SK-N-SH (cell line): ENCODE data around the gene CHCHD6. TPM values are rescaled to one million over a fixed set of nuclear protein-coding genes. Genes with fewer than 3 reads are reported as not detected.

Experiments
- CTCF ChIA-PET: fragments of 300-600, 350-600 bp; formaldehyde crosslinking; extraction: SDS; loops from one replicate; lab custom pipeline; 2021; lab: Yijun Ruan, JAX
- POLR2A ChIA-PET: fragments of 350-600 bp; sonication (Branson Sonifier 250); formaldehyde crosslinking; extraction: SDS; loops from one replicate; lab custom pipeline; 2020; ENCODE audit warnings: antibody characterized with exemption, inconsistent platforms; lab: Yijun Ruan, JAX
- DNase-seq: peaks from one replicate; pipeline ENCODE4 v3.0.0; 2012
- H2AFZ ChIP-seq: fragments of 200-600 bp; sonication (generic); 2 replicates; pipeline ENCODE4 v1.8.1; 2016; ENCODE audit warnings: antibody characterized with exemption, mild to moderate bottlenecking, low read depth
- H3F3A ChIP-seq: fragments of 200-600 bp; sonication (generic); replicated peaks from 2 replicates; pipeline ENCODE3; 2016; ENCODE audit warnings: antibody characterized with exemption, mild to moderate bottlenecking; ENCODE audit not compliant: insufficient read depth
- H3K27ac ChIP-seq, 2 experiments: fragments of 200-500 bp in 1 of 2; fragments of 200-600 bp in 1 of 2; sonication (Bioruptor generic) in 1 of 2; sonication (generic), shearing (Covaris generic) in 1 of 2; 2 replicates each; pipeline versions ENCODE4 v1.5.1 to v1.6.1; 2014 to 2016; ENCODE audit warnings: low read depth in 2 of 2, inconsistent platforms in 1 of 2, low read length in 1 of 2, mild to moderate bottlenecking in 1 of 2, mixed read lengths in 1 of 2
- H3K27me3 ChIP-seq: fragments of 200-600 bp; sonication (generic), shearing (Covaris generic); 2 replicates; pipeline ENCODE4 v1.6.1; 2016; ENCODE audit warnings: mixed run types; ENCODE audit not compliant: insufficient read depth
- H3K36me3 ChIP-seq, 2 experiments: fragments of 200-500 bp in 1 of 2; fragments of 200-600 bp in 1 of 2; sonication (Bioruptor generic) in 1 of 2; sonication (generic) in 1 of 2; replicated peaks in 1 of 2; 2 replicates each; pipeline versions ENCODE3 to v1.5.1; 2014 to 2016; ENCODE audit warnings: low read length in 1 of 2, mild to moderate bottlenecking in 1 of 2; ENCODE audit not compliant: insufficient read depth in 2 of 2, control insufficient read depth in 1 of 2
- H3K4me1 ChIP-seq, 2 experiments: fragments of 200-500 bp in 1 of 2; fragments of 200-600 bp in 1 of 2; sonication (Bioruptor generic) in 1 of 2; sonication (generic), shearing (Covaris generic) in 1 of 2; 2 replicates each; pipeline versions ENCODE4 v1.5.1 to v1.6.1; 2014 to 2016; ENCODE audit warnings: low read depth in 1 of 2, low read length in 1 of 2, mixed run types in 1 of 2; ENCODE audit not compliant: insufficient read depth in 2 of 2, control insufficient read depth in 1 of 2
- H3K4me2 ChIP-seq: fragments of 200-600 bp; sonication (generic), shearing (Covaris generic); 2 replicates; pipeline ENCODE4 v1.6.1; 2017; ENCODE audit warnings: mixed run types
- H3K4me3 ChIP-seq, 2 experiments: fragments of 200-500 bp in 1 of 2; fragments of 200-600 bp in 1 of 2; sonication (Bioruptor generic) in 1 of 2; sonication (generic), shearing (Covaris generic) in 1 of 2; 2 replicates each; pipeline versions ENCODE4 v1.5.1 to v1.8.1; 2014 to 2016; ENCODE audit warnings: low read depth in 2 of 2, inconsistent platforms in 1 of 2, low read length in 1 of 2, mild to moderate bottlenecking in 1 of 2, mixed read lengths in 1 of 2, moderate library complexity in 1 of 2
- H3K79me2 ChIP-seq: fragments of 200-600 bp; sonication (generic); 2 replicates; pipeline ENCODE4 v1.8.1; 2017; ENCODE audit warnings: mild to moderate bottlenecking; ENCODE audit not compliant: insufficient read depth
- H3K9ac ChIP-seq: fragments of 200-600 bp; sonication (generic); 2 replicates; pipeline ENCODE4 v1.6.1; 2017; ENCODE audit warnings: mixed run types
- H3K9me2 ChIP-seq: fragments of 200-600 bp; sonication (generic); 2 replicates; pipeline ENCODE4 v1.6.1; 2017; ENCODE audit warnings: mixed run types
- H3K9me3 ChIP-seq: fragments of 200-600 bp; sonication (generic); 2 replicates; pipeline ENCODE4 v1.6.1; 2017; ENCODE audit warnings: mixed run types, mild to moderate bottlenecking, moderate library complexity
- H4K20me1 ChIP-seq: fragments of 200-600 bp; sonication (generic); 2 replicates; pipeline ENCODE4 v1.6.1; 2017; ENCODE audit warnings: mild to moderate bottlenecking, mixed run types; ENCODE audit not compliant: insufficient read depth
- CHD2 ChIP-seq: fragments of 150-350 bp; IDR thresholded peaks from 2 replicates; pipeline ENCODE4 v1.6.1; 2018; ENCODE audit warnings: low read length; ENCODE audit not compliant: partially characterized antibody
- ELF1 ChIP-seq: IDR thresholded peaks from 2 replicates; pipeline ENCODE4 v1.4.0; 2012
- FOSL2 ChIP-seq: IDR thresholded peaks from 2 replicates; pipeline ENCODE4 v1.4.0; 2012; ENCODE audit warnings: low read depth, mild to moderate bottlenecking, moderate library complexity, borderline replicate concordance
- JUND ChIP-seq: IDR thresholded peaks from 2 replicates; pipeline ENCODE4 v1.4.0; 2012
- MXI1 ChIP-seq: IDR thresholded peaks from 2 replicates; pipeline ENCODE4 v1.6.1; 2012; ENCODE audit warnings: mild to moderate bottlenecking, low read depth, low read length, improper control_type of control experiment
- NRF1 ChIP-seq: IDR thresholded peaks from 2 replicates; pipeline ENCODE4 v1.6.1; 2012; ENCODE audit warnings: low read depth, mild to moderate bottlenecking, low read length
- POLR2AphosphoS5 ChIP-seq: IDR thresholded peaks from 2 replicates; pipeline ENCODE4 v1.6.1; 2012; ENCODE audit warnings: low read depth, low read length
- RFX5 ChIP-seq: IDR thresholded peaks from 2 replicates; pipeline ENCODE4 v1.6.1; 2012; ENCODE audit warnings: mild to moderate bottlenecking, improper control_type of control experiment, low read length
- TCF12 ChIP-seq: IDR thresholded peaks from 2 replicates; pipeline ENCODE4 v1.4.0; 2012
- TEAD4 ChIP-seq: IDR thresholded peaks from 2 replicates; pipeline ENCODE4 v1.4.0; 2012; ENCODE audit warnings: mild to moderate bottlenecking, borderline replicate concordance; ENCODE audit not compliant: insufficient read depth
- YY1 ChIP-seq: IDR thresholded peaks from 2 replicates; pipeline ENCODE4 v1.4.0; 2012; ENCODE audit warnings: low read depth, mild to moderate bottlenecking
- WGBS: methylation state at CpG from one replicate; pipeline ENCODE4 v1.1.6; 2017; ENCODE audit warnings: low lambda C conversion rate; 5-methylcytosine and 5-hydroxymethylcytosine counted together
- polyA plus RNA-seq, 3 experiments: library from polyadenylated mRNA; depleted of rRNA; stranded (reverse); fragments of >200 nt; gene quantifications; 2 replicates each; pipeline ENCODE4 v1.2.3, GENCODE V29; 2012
- TF ChIP-seq, protein P1 (sequence below): fragments of 200-600 bp; sonication (generic); IDR thresholded peaks from 2 replicates; pipeline ENCODE4 v1.6.1; 2017; ENCODE audit warnings: antibody characterized with exemption, mild to moderate bottlenecking, moderate library complexity
- TF ChIP-seq, protein P2 (sequence below): IDR thresholded peaks from 2 replicates; pipeline ENCODE4 v1.4.0; 2012; ENCODE audit warnings: low read depth, borderline replicate concordance
- TF ChIP-seq, protein P3 (sequence below): IDR thresholded peaks from 2 replicates; pipeline ENCODE4 v1.4.0; 2012; ENCODE audit warnings: low read depth, borderline replicate concordance
- TF ChIP-seq, protein P4 (sequence below): IDR thresholded peaks from 2 replicates; pipeline ENCODE4 v1.4.0; 2012; ENCODE audit warnings: low read depth

CHCHD6 gene
- polyA plus RNA-seq, 1 of the 3 experiments (the other 2 are of a cell fraction) = 42.5 TPM

DNA sequence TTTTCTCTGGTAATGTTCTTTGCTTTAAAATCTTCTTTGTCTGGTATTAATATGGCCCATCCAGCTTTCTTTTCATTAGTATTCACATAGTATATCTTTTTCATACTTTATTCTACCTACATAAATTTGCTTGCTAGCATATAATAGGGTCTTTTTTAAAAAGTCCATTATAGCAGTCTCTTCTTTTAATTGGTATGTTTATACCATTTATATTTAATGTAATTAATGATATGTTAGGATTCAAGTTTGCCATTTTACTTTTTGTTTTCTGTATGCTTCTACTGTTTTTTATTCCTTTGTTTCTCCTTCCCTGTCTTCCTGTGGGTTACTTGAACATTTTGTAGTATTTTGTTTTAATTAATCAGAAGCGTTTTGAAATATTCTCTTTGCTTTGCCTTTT lies 89.0 kb downstream of the CHCHD6 start:
- H3F3A ChIP-seq = no peaks in the 10 kb centered on the region
- H3K4me1 ChIP-seq = no peaks in the 10 kb centered on the region
- H3K36me3 ChIP-seq = peaks cover 0 to 7% of the 10 kb centered on the region in 2 experiments
- ChIA-PET CTCF (interaction anchor here (1.0 kb wide), 1 partner anchor 18 kb away, joined by 3 read pairs; no protein-coding TSS in a partner anchor), POLR2A (no interaction called here)
- TF ChIP-seq RFX5 (no peak), POLR2AphosphoS5 (no peak), ELF1 (no peak), JUND (no peak), FOSL2 (no peak), CHD2 (no peak), MXI1 (no peak), TCF12 (no peak), TEAD4 (no peak), NRF1 (no peak), YY1 (no peak)
- TF ChIP-seq, protein P1, sequence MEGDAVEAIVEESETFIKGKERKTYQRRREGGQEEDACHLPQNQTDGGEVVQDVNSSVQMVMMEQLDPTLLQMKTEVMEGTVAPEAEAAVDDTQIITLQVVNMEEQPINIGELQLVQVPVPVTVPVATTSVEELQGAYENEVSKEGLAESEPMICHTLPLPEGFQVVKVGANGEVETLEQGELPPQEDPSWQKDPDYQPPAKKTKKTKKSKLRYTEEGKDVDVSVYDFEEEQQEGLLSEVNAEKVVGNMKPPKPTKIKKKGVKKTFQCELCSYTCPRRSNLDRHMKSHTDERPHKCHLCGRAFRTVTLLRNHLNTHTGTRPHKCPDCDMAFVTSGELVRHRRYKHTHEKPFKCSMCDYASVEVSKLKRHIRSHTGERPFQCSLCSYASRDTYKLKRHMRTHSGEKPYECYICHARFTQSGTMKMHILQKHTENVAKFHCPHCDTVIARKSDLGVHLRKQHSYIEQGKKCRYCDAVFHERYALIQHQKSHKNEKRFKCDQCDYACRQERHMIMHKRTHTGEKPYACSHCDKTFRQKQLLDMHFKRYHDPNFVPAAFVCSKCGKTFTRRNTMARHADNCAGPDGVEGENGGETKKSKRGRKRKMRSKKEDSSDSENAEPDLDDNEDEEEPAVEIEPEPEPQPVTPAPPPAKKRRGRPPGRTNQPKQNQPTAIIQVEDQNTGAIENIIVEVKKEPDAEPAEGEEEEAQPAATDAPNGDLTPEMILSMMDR = no peak
- TF ChIP-seq, protein P2, sequence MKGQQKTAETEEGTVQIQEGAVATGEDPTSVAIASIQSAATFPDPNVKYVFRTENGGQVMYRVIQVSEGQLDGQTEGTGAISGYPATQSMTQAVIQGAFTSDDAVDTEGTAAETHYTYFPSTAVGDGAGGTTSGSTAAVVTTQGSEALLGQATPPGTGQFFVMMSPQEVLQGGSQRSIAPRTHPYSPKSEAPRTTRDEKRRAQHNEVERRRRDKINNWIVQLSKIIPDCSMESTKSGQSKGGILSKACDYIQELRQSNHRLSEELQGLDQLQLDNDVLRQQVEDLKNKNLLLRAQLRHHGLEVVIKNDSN = no peak
- TF ChIP-seq, protein P3, sequence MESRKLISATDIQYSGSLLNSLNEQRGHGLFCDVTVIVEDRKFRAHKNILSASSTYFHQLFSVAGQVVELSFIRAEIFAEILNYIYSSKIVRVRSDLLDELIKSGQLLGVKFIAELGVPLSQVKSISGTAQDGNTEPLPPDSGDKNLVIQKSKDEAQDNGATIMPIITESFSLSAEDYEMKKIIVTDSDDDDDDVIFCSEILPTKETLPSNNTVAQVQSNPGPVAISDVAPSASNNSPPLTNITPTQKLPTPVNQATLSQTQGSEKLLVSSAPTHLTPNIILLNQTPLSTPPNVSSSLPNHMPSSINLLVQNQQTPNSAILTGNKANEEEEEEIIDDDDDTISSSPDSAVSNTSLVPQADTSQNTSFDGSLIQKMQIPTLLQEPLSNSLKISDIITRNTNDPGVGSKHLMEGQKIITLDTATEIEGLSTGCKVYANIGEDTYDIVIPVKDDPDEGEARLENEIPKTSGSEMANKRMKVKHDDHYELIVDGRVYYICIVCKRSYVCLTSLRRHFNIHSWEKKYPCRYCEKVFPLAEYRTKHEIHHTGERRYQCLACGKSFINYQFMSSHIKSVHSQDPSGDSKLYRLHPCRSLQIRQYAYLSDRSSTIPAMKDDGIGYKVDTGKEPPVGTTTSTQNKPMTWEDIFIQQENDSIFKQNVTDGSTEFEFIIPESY = no peak
- TF ChIP-seq, protein P4, sequence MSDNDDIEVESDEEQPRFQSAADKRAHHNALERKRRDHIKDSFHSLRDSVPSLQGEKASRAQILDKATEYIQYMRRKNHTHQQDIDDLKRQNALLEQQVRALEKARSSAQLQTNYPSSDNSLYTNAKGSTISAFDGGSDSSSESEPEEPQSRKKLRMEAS = no peak
- DNase-seq = no peak
- H3K4me3 ChIP-seq = no peak overlapping the region
- H2AFZ ChIP-seq = no peak overlapping the region
- H3K27me3 ChIP-seq = no peaks in the 10 kb centered on the region
- 0 out of 2 replicates have a peak, but pooled peaks cover 5% of the 10 kb centered on the region for H3K79me2 ChIP-seq
- H3K4me2 ChIP-seq = no peak overlapping the region
- no peaks in the 10 kb centered on the region for H4K20me1 ChIP-seq
- H3K9ac ChIP-seq = no peak overlapping the region
- WGBS = 89% methylated on average over 1 of the region's 1 CpG
- H3K27ac ChIP-seq = no peak overlapping the region
- peaks cover 8% of the 10 kb centered on the region; the same call in 1 of the 2 replicates for H3K9me3 ChIP-seq
- H3K9me2 ChIP-seq = no peaks in the 10 kb centered on the region
